GM12874 (cell line): ENCODE results near the gene RAB22A.

Experiments
- TF ChIP-seq, protein P1 (sequence below): IDR thresholded peaks from 2 replicates; pipeline ENCODE4 v1.5.1; 2011; ENCODE audit warnings: low read depth, mild to moderate bottlenecking, control low read depth, low read length, moderate library complexity; ENCODE audit not compliant: insufficient read depth

The RAB22A gene

DNA sequence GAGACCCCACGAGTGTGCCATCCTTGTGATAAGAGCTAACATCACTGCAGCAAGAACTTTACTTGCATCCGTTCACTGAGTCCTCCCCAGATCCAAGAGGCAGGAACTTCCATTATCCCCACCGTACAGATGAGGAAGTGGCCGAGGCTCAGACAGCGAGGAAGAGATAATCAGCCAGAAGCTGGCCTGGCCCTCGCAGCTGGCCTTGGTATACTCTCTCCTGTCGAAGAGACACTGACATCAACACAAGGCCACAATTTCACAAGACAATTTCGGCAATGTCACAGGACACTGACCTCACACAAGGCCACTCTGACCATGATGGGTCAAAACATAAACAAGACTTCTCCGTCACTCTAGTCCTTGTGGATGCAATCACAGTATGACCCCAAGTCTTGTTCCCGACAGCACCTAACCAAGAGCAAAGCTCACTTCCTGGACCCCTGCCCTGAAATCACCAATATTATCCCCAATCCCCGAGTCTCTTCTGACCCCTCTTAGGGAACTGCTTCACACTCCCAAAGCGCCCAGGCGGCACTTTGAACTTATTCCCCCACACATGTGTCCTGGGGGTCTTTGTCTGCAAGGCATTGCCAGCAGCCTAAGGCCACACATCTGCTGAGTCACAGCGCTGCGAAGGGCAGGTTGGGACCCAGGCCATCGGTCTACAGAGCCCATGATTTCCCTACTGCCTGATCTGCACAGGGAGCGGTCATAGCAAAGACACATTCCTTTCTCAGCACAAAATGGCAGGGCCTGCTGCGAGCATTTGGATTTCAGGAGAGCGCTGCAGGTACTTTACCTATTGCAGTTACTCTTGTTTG, 64.7 kb downstream of the RAB22A start:
- TF ChIP-seq, protein P1, sequence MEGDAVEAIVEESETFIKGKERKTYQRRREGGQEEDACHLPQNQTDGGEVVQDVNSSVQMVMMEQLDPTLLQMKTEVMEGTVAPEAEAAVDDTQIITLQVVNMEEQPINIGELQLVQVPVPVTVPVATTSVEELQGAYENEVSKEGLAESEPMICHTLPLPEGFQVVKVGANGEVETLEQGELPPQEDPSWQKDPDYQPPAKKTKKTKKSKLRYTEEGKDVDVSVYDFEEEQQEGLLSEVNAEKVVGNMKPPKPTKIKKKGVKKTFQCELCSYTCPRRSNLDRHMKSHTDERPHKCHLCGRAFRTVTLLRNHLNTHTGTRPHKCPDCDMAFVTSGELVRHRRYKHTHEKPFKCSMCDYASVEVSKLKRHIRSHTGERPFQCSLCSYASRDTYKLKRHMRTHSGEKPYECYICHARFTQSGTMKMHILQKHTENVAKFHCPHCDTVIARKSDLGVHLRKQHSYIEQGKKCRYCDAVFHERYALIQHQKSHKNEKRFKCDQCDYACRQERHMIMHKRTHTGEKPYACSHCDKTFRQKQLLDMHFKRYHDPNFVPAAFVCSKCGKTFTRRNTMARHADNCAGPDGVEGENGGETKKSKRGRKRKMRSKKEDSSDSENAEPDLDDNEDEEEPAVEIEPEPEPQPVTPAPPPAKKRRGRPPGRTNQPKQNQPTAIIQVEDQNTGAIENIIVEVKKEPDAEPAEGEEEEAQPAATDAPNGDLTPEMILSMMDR: no peak

DNA sequence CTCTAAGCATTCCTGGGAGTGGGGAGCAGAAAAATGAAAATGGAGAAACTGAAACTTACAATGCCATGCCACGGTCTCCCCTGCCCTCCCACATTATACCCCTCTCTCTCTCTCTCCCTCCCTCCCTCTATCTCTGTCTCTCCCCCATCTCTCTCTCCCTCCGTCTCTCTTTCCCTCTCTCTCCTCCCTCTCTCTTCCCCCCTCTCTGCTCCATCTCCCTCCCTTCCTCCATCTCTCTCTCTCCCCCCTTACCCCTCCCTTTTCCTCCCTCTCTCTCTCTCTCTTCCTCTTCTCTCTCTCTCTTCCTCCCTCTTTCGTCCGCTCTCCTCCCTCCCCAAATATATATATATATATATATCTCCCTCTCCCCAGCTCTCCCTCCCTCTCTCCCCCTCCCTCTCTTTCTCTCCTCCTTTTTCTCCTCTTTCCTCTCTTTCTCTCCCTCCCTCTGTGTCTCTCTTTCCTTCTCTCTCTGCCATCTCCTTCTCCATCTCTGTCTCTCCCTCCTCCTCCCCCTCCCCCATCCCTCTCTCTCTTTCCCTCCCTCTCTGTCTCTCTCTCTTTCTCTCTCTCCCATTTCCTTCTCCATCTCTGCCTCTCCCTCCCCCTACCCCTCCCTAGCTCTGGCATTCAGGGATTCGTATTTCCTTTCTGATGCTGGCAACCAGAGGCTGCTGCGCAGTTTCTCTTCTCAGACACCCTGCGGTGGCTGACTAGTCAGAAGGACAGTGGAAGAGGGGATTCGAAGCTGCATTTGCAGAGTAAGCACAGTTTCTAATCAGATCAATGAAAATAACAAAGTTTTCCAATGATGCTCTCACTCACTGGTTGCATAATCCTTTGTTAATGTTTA, 65.6 kb downstream of the RAB22A start:
- TF ChIP-seq, protein P1: no peak

DNA sequence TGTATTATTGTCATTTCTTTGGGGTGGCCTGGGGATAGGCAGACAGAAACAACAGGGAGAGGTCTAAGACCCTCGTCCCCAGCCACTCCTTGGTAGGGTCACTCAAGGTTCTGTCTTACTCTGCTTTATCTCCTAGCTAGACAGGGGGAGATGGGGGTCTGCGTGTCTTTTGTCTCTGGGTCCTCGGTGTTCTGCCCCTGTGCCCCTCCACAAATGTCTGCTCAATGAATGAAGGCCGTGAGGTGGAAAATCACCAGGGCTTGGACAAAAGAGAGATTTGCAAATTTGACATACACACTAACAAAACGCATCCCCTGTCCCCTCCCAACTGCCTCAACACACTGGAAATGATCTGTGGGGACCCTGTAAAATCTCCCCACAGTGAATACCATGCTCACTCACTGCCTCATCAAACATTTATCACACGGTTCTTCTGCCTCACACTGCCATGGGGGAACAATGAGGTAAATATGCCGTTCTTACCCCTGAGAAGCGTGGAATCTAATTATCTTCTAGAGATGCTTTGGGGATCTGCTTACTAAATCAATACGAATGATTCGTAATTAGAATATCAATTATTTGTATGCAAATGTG, 66.3 kb downstream of the RAB22A start:
- TF ChIP-seq, protein P1: no peak

DNA sequence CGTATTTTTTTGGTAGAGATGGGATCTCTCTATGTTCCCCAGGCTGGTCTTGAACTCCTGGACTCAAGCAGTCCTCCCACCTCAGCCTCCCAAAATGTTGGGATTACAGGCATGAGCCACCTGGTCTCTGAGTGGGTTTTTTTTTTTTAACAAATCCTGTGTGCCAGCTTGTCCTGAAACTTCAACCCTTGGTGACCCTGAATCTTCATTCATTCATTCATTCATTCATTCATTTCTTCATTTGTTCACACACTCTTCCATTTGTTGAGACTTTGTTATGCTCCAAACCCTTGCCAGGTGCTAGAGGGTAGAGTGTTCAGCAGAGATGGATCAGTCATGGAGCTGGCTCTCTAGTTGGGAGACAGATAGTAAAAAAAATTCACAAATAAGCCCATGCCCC, 67.5 kb downstream of the RAB22A start:
- TF ChIP-seq, protein P1: no peak

DNA sequence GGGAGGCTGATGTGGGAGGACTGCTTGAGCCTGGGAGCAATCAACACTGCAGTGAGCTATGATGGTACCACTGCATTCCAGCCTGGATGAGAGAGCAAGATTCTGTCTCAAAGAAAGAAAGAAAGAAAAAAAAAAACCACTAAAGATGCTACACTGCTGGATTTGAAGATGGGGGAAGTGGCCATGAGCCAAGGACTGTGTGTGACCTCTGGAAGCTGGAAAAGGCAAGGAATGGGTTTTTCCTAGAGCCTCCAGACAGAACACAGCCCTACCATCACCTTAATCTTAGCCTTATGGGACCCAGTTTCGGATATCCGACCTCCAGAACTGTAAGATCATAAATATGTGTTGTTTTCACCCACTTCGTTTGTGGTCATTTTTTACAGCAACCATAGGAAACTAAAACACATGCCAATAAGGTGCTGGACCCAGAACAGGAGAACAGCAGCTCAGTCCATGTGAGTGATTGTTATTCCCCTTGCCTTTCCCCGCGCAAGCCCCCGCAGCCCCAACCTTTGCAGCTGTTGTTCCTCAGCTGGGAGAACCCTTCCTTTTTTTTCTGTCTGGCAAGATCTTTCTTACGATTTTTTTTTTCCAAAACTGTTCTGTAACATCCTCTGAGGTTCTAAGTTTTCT, 68.4 kb downstream of the RAB22A start:
- TF ChIP-seq, protein P1: no peak

DNA sequence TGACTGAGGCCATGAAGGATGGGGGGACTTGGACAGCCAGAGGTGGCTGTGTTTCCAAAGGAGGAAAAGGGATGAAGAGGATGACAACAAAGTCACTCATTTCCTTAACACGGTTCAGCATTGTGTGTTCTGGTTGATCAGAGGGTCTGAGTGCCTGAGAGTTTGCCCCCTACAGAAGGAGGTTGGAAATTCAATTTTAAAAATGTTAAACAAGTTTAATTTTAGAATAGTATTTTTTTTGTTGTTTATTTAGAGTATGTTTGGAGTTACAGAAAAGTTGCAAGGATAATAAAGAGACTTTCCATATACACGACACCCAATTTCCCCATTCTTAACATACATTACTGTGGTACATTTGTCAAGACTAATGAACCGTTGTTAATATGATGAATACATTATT, 69.2 kb downstream of the RAB22A start:
- TF ChIP-seq, protein P1: no peak

DNA sequence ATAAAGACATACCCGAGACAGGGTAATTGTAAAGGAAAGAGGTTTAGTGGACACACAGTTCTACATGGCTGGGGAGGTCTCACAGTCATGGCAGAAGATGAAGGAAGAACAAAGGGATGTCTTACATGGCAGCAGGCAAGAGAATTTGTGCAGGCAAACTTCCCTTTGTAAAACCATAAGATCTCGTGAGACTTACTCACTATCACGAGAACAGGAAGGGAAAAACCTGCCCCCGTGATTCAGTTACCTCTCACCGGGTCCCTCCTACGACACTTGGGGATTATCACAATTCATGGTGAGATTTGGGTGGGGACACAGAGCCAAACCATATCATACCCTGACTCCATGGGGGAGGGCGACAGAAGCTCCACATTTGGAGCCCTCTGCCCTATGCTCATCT, 72.1 kb downstream of the RAB22A start:
- TF ChIP-seq, protein P1: no peak
